Retina (tissue), 1 donor: ENCODE data around the gene TALDO1.
A peak's percentile ranks its signal among the peaks of the same experiment; 100 is the strongest.

ENCODE experiments used
- DNase-seq: peaks from one replicate; pipeline ENCODE4 v3.0.0-alpha.2; 2016

The TALDO1 gene

GRCh38 chr11:747158-748006, at the start of gene TALDO1:
Gene TALDO1, plus strand, starts transcription at chr11:747464. Its CDS starts 18 bp downstream, at chr11:747482.
- peak; percentile 96 for DNase-seq

- DNase-seq: no peak
Measured at GRCh38 chr11:697811-698311, 49.4 kb upstream of the TALDO1 start.

GRCh38 chr11:698493-699115, 48.7 kb upstream of the TALDO1 start:
- no peak for DNase-seq

GRCh38 chr11:699116-699508, 48.2 kb upstream of the TALDO1 start:
- no peak for DNase-seq

GRCh38 chr11:699753-700152, 47.5 kb upstream of the TALDO1 start:
- no peak for DNase-seq

- DNase-seq: no peak
Measured at GRCh38 chr11:701741-702461, 45.4 kb upstream of the TALDO1 start.

- DNase-seq: no peak
Measured at GRCh38 chr11:702462-703461, 44.5 kb upstream of the TALDO1 start.

- no peak for DNase-seq
Measured at GRCh38 chr11:703506-703905, 43.8 kb upstream of the TALDO1 start.

- DNase-seq: no peak
Measured at GRCh38 chr11:704228-704674, 43.0 kb upstream of the TALDO1 start.

- no peak for DNase-seq
Measured at GRCh38 chr11:704781-705645, 42.3 kb upstream of the TALDO1 start.

- no peak for DNase-seq
Measured at GRCh38 chr11:705646-706438, 41.4 kb upstream of the TALDO1 start, which contains the start of gene EPS8L2. Gene EPS8L2, plus strand, starts transcription at chr11:706231. Its CDS starts 3,177 bp downstream, at chr11:709408.

- DNase-seq: no peak
Measured at GRCh38 chr11:706439-706956, 40.8 kb upstream of the TALDO1 start.

- no peak for DNase-seq
Measured at GRCh38 chr11:706957-707816, 40.1 kb upstream of the TALDO1 start.

GRCh38 chr11:707817-708420, 39.3 kb upstream of the TALDO1 start:
- DNase-seq: no peak

- DNase-seq: no peak
Measured at GRCh38 chr11:708511-708910, 38.8 kb upstream of the TALDO1 start.

GRCh38 chr11:709109-709997, 37.9 kb upstream of the TALDO1 start:
- no peak for DNase-seq

- DNase-seq: no peak
Measured at GRCh38 chr11:714436-714835, 32.8 kb upstream of the TALDO1 start.
